Uterus (tissue), 2 donors: ENCODE measurements around the gene CHST1.

Experiments used
- CTCF ChIP-seq, 4 experiments: fragments of 200-600 bp in 2 of 4; fragments of 450-650 bp in 2 of 4; sonication (generic) in 2 of 4; IDR thresholded peaks; one replicate each; pipeline ENCODE4 v1.5.1; 2016 to 2019; ENCODE audit warnings: antibody characterized with exemption in 4 of 4, mild to moderate bottlenecking in 2 of 4, moderate library complexity in 1 of 4
- POLR2A ChIP-seq, 2 donors: fragments of 450-650 bp; IDR thresholded peaks; one replicate each; pipeline ENCODE4 v1.6.1; 2016; ENCODE audit warnings: antibody characterized with exemption in 2 of 2, mild to moderate bottlenecking in 1 of 2, moderate library complexity in 1 of 2

- TF ChIP-seq CTCF (IDR thresholded peaks at IDR 0.05) (no peak), POLR2A (IDR thresholded peaks at IDR 0.05) (no peak)
These were observed 21.7 kb downstream of the CHST1 start for GRCh38 chr11:45643598-45644260.
